Fibroblast of mammary gland (primary cell): ENCODE results near the gene MSH3.
A peak's percentile ranks its signal among the peaks of the same experiment; 100 is the strongest.

Experiments used
- DNase-seq: peaks from one replicate; pipeline ENCODE4 v3.0.0-alpha.2; 2010; ENCODE audit warnings: low read depth
- H3K4me3 ChIP-seq: 2 replicates; pipeline ENCODE4 v1.5.1; 2011; ENCODE audit warnings: low read depth, mild to moderate bottlenecking, low read length, moderate library complexity; ENCODE audit not compliant: control insufficient read depth
- TF ChIP-seq, protein P1 (sequence below): conservative IDR thresholded peaks from 2 replicates; pipeline ENCODE4 v1.5.1; 2011; ENCODE audit warnings: low read depth, low read length, inconsistent platforms; ENCODE audit not compliant: control insufficient read depth, insufficient read depth

Gene MSH3

DNA sequence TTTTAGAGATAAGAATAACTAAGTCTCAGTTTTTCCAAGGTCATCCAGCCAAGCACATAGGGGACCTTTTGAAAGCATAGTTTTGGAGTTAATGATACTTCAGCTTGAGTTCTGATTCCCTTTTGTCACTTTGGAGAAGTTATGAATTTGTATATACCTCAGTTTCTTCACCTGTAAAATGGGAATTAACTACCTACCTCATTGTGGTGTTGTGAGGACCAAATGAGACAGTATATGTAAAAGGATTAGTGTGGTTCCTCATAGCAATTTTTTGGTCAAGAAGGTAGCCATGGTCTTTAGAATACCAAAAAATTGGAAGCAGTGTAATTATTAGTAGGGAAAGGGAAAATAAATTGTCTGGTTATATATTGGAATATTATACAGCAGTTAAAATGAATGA is 98.0 kb downstream of the MSH3 start:
- TF ChIP-seq, protein P1, sequence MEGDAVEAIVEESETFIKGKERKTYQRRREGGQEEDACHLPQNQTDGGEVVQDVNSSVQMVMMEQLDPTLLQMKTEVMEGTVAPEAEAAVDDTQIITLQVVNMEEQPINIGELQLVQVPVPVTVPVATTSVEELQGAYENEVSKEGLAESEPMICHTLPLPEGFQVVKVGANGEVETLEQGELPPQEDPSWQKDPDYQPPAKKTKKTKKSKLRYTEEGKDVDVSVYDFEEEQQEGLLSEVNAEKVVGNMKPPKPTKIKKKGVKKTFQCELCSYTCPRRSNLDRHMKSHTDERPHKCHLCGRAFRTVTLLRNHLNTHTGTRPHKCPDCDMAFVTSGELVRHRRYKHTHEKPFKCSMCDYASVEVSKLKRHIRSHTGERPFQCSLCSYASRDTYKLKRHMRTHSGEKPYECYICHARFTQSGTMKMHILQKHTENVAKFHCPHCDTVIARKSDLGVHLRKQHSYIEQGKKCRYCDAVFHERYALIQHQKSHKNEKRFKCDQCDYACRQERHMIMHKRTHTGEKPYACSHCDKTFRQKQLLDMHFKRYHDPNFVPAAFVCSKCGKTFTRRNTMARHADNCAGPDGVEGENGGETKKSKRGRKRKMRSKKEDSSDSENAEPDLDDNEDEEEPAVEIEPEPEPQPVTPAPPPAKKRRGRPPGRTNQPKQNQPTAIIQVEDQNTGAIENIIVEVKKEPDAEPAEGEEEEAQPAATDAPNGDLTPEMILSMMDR: no peak
- DNase-seq: no peak
- H3K4me3 ChIP-seq: no peak overlapping the region

DNA sequence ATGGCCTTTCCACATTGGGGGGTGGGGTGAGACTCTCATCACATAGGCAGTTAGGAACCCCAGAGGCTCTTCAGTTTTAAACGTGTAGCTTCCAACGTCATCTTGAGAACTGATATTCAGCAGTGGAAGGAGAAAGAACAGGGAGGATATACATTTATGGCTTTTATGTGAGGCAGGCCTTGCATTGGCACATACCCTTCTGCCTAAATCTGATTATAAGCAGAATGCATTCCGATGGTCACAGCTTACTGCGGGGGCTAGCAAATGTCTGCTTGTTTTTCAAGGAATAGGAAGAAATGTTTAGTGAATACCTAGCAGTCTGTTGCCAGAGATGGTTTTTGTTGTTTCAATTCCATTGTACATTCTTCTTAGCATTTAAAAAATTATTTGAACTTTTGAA is 99.3 kb downstream of the MSH3 start:
- no peak overlapping the region for H3K4me3 ChIP-seq
- TF ChIP-seq, protein P1: no peak
- no peak for DNase-seq

DNA sequence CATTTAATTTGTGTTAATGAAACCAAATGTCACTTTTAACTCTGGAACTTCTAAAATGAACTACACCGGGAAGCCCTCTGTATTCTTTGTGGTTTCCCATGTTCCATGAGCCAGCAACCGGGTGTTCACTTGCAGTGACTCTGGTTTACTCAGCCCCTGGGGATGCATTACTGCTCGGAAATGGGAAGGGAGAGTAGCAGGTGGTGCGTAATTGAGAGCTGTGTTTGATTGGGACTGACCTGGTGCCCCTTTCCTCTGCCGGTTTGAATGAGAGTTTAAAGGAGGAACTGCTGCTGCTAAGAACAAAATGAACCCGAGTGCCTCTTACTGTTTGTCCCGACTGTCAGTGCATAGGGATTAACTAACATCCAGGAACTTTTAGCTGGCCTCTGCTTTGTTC is 100.4 kb downstream of the MSH3 start:
- TF ChIP-seq, protein P1: no peak
- H3K4me3 ChIP-seq: no peak overlapping the region
- DNase-seq: peak; percentile 39

DNA sequence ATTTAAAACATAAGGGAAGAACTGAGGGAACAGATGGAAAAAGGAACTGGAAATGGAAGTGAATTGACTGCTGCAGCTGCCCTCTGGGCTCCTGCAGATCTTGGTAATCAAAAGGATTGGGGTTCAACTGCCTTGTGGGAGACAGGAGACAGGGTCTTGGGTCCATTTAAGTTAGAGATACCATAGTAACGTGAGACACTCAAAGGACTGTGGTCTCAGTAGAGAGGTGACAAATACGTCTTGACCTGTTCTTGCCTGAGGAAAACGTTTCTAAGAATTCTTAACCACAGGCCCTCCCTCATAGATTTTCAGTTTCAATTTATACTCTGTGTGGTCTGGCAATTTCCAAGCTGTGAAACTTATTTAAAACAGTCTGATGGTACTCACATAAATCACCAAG is 101.2 kb downstream of the MSH3 start:
- H3K4me3 ChIP-seq: no peak overlapping the region
- DNase-seq: no peak
- TF ChIP-seq, protein P1: no peak

DNA sequence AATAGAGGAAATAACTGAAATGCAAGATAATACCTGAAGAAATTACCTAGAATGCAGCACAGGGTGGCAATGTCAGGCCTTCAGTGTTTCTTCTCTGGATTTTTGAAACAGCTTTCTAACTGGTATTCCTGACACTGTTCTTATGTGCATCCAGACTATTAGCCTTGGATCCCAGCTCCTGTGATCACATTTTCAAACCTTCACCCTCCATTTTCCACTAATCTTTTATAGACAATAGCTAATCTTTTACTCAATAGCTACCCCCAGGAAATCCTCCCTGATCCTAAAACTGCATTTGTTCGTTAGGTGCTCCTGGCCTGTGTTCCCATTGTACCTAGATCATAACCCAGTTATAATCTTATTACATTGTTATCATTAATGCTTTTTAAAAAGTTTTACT is 101.8 kb downstream of the MSH3 start:
- no peak overlapping the region for H3K4me3 ChIP-seq
- no peak for DNase-seq
- TF ChIP-seq, protein P1: no peak

DNA sequence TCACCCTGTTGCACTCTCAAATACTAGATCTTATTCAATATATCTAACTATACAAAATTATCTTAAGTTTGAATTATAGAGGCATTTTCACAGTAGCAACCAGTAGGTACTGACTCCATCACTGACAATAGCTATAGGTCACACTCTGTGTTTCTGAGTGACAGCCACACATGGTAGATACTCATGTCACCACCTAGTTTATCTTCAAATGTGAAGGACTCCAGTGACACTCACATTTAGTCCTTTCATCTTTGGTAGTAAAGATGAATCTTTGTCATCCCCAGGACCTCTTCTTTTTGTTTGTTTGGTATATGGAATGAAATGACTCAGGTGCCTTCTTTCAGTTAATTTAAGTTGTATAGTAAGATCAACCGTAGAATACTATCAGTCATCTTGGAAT is 102.8 kb downstream of the MSH3 start:
- TF ChIP-seq, protein P1: no peak
- no peak overlapping the region for H3K4me3 ChIP-seq
- no peak for DNase-seq

DNA sequence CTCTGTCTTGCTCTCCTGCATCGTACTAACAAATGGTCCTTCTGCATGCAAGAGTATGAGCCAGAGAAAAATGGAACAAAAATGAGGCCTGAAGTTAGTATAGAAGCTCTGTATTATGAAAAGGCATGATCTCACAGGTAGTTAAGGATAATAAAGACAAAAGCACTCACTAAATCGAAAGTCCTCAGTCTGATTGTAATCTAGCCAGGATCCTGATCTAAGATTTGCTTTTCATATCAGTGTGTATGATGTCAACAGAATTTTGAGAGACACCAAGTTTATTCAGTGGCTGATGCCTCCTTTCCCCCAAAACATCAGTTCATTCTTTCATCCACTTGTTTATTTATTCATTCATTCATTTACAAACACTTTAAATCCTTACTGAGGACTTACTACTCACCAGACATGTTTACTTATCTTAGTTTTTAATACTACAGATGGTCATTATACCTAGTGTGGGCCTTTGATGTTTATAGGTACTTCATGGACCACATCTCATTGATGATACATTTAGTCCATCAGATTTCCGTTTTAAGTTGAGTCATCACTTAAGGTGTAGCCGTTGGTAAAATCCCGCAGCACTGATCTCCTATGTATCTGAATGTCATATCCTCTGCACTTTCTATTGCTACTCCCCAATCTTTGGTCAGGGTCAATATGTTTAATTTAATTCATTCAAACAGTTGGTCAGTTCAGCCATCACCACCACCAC is 105.6 kb downstream of the MSH3 start:
- DNase-seq: no peak
- no peak overlapping the region for H3K4me3 ChIP-seq
- TF ChIP-seq, protein P1: no peak
